ENCODE data around the gene CBX1. TPM values are rescaled to one million over a fixed set of nuclear protein-coding genes. Genes with fewer than 3 reads are reported as not detected.

The CBX1 gene
- total and polyA plus RNA-seq, 10 of the 15 experiments (the other 5 are each of a cell fraction or from before 2014, with no cell fraction given): 11.8 to 99.2 (median 43.5) TPM

DNA sequence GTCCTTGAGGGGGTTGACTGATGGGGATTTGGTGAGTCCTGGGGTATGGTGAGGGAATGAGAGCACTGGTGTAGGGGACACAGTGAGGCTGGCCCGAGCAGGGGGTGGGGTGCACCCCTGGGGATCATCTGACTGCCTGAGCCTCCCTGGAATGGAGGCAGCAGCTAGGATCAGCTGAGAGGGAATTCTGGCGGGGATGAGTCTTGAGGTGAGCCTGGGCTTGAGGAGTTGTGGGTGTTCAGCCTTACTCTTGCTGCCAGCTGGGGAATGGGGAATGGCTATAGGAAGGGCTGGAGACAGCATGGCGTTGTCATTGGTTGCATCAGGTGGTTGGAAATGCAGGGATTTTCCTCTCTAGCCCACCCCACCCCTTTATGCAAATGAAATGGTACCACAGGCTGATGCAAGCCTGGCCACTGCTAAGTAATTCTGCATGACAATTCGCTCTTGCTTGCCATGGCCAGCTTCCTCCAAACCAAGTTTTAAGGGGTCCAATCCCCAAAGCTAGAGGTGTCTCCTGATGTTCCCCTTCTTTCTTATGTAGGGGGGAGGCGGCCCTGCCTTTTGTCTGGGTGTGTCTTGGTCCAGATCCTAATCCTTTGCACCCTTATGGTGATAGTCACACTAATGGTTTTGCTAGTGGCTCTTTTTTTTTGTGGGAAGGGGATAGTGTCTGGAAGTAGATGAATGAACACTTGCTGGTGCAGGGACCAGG lies 45.6 kb downstream of the CBX1 start (continued):
- TF ChIP-seq YBX1 (IDR thresholded peaks at IDR 0.05) (no peak), SP1 (IDR thresholded peaks at IDR 0.05; ENCODE audit: low read depth, low read length) (peak; percentile 9)
- TF ChIP-seq, protein P1, sequence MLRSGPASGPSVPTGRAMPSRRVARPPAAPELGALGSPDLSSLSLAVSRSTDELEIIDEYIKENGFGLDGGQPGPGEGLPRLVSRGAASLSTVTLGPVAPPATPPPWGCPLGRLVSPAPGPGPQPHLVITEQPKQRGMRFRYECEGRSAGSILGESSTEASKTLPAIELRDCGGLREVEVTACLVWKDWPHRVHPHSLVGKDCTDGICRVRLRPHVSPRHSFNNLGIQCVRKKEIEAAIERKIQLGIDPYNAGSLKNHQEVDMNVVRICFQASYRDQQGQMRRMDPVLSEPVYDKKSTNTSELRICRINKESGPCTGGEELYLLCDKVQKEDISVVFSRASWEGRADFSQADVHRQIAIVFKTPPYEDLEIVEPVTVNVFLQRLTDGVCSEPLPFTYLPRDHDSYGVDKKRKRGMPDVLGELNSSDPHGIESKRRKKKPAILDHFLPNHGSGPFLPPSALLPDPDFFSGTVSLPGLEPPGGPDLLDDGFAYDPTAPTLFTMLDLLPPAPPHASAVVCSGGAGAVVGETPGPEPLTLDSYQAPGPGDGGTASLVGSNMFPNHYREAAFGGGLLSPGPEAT (IDR thresholded peaks at IDR 0.05; ENCODE audit: low read depth): peak; percentile 73

DNA sequence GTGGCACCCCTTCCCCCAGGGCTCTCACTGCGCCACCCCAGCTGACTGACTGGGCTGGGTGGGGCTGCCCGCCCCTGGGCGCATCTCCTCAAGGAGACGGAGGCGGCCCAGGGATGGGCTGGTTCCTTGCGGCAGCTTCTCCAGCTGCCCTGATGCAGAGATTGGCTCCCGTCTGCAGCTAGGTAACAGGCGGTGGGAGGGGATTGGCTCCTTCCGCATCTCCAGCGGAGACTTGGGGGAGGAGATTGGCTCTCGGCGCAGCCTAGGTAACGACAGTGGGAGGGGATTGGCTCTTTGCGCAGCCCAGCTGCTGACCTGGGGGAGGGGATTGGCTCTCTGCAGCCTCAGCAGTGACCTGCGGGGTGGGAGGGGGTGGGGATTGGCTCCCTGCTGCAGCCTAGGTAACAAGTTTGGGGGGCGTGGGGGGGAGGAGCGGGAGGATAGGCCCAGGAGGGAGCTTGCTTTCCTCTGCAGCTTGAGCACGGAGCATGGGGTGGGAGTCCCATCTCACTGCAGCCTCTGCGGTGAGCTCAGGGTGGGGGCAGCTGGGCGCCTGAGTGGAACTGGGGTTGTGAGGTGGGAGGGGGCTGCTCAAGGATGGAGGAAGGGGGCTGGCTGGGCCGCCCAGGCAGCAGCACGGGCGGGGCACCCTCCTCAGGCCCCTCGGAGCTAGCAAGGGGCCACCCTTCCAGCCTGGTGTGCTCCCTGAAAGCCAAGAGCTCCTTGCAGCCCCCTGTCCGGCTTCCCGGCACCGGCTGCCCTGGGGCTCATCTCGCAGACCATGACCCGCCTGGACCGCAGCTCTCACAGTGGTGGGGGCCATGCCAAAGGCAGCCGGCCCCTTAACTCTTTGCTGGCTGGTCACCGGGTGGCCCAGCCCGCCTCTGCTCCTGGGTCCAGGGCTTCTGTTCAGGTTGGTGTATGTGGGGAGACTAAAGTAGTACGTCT lies 46.8 kb downstream of the CBX1 start:
- ATAC-seq (peak; percentile 7), FAIRE-seq (no peak), DNase-seq (ENCODE audit: low read depth, low spot score) (no peak)
- ChIA-PET RAD21 (ENCODE audit: unreplicated experiment) (interaction anchor here (0.5 to 5.7 kb wide), 7 partner anchors 7 to 330 kb away, joined by 3 to 32 read pairs (median 3); partner anchors contain the start of gene CDK5RAP3), POLR2A (interaction anchor here (0.6 to 3.3 kb wide), 6 partner anchors 8 to 1362 kb away, joined by 3 to 18 read pairs (median 10); partner anchors contain the start of gene SNX11), SMC1A (ENCODE audit: uncharacterized antibody, unreplicated experiment) (interaction anchor here (1.1 to 2.0 kb wide), 7 partner anchors 7 to 51 kb away, joined by 3 to 7 read pairs (median 6); no protein-coding TSS in a partner anchor), CTCF (interaction anchor here (1.1 to 7.2 kb wide), 8 partner anchors 11 to 84 kb away, joined by 3 to 43 read pairs (median 11); partner anchors contain the start of gene CDK5RAP3)
- Histone ChIP-seq H3K4me1 (ENCODE audit: control insufficient read depth, insufficient read depth, low read length) (peaks cover 29% of the 10 kb centered on the region), H4K20me1 (ENCODE audit: control insufficient read depth, insufficient read depth) (peaks cover 5% of the 10 kb centered on the region; the same call in 1 of the 2 replicates), H3K27me3 (replicated peaks in 1 of 2; ENCODE audit: control insufficient read depth in 2 of 2, insufficient read depth in 2 of 2, low read length in 1 of 2) (no peaks in the 10 kb centered on the region), H3K4me3 (peak overlapping the region; percentile 64; the same call in 1 of the 2 replicates), H3K27ac (ENCODE audit: control insufficient read depth, insufficient read depth) (peak overlapping the region; percentile 68), H3K4me2 (ENCODE audit: control insufficient read depth, insufficient read depth) (peak overlapping the region; percentile 91), H3K9ac (ENCODE audit: control insufficient read depth, insufficient read depth, low read length) (peak overlapping the region; percentile 0; the same call in 1 of the 2 replicates), H2AFZ (ENCODE audit: control insufficient read depth, low read depth, low read length) (no peak overlapping the region), H3K79me2 (ENCODE audit: control insufficient read depth, insufficient read depth, low read length) (peaks cover 84% of the 10 kb centered on the region), H3K36me3 (ENCODE audit: control insufficient read depth in 2 of 2, insufficient read depth in 2 of 2, low read length in 1 of 2) (peaks cover 42 to 52% of the 10 kb centered on the region in 2 experiments), H3K9me3 (replicated peaks; ENCODE audit: control insufficient read depth, insufficient read depth, low read length) (no peaks in the 10 kb centered on the region)
- no TSS peak for BruUV-seq (replicated peaks)
- in situ Hi-C loops (cut with MboI) (no loop called here), intact Hi-C loops (cut with micrococcal nuclease; ENCODE audit: unreplicated experiment) (no loop called here)
- WGBS (ENCODE audit: insufficient coverage, insufficient replicate concordance, low lambda C conversion rate, missing lambda C conversion rate): 92% methylated on average over 33 of the region's 34 CpGs
- TF ChIP-seq ESRRA (IDR thresholded peaks at IDR 0.05; ENCODE audit: low read length) (no peak), PML (IDR thresholded peaks at IDR 0.05; ENCODE audit: low read length) (no peak), BACH1 (IDR thresholded peaks at IDR 0.05; ENCODE audit: borderline replicate concordance) (no peak), SUZ12 (IDR thresholded peaks at IDR 0.05; ENCODE audit: unreplicated experiment) (no peak), CBX3 (IDR thresholded peaks at IDR 0.05; ENCODE audit: borderline replicate concordance, low read depth) (no peak), ETV6 (conservative IDR thresholded peaks at IDR 0.05 in 1 of 2, IDR thresholded peaks at IDR 0.05 in 1 of 2; ENCODE audit: borderline replicate concordance in 1 of 2, low read depth in 1 of 2) (no peak)
- TF ChIP-seq, protein P2, sequence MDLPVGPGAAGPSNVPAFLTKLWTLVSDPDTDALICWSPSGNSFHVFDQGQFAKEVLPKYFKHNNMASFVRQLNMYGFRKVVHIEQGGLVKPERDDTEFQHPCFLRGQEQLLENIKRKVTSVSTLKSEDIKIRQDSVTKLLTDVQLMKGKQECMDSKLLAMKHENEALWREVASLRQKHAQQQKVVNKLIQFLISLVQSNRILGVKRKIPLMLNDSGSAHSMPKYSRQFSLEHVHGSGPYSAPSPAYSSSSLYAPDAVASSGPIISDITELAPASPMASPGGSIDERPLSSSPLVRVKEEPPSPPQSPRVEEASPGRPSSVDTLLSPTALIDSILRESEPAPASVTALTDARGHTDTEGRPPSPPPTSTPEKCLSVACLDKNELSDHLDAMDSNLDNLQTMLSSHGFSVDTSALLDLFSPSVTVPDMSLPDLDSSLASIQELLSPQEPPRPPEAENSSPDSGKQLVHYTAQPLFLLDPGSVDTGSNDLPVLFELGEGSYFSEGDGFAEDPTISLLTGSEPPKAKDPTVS (IDR thresholded peaks at IDR 0.05; ENCODE audit: low read depth, low read length): no peak
- TF ChIP-seq, protein P3, sequence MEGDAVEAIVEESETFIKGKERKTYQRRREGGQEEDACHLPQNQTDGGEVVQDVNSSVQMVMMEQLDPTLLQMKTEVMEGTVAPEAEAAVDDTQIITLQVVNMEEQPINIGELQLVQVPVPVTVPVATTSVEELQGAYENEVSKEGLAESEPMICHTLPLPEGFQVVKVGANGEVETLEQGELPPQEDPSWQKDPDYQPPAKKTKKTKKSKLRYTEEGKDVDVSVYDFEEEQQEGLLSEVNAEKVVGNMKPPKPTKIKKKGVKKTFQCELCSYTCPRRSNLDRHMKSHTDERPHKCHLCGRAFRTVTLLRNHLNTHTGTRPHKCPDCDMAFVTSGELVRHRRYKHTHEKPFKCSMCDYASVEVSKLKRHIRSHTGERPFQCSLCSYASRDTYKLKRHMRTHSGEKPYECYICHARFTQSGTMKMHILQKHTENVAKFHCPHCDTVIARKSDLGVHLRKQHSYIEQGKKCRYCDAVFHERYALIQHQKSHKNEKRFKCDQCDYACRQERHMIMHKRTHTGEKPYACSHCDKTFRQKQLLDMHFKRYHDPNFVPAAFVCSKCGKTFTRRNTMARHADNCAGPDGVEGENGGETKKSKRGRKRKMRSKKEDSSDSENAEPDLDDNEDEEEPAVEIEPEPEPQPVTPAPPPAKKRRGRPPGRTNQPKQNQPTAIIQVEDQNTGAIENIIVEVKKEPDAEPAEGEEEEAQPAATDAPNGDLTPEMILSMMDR (IDR thresholded peaks at IDR 0.05 in 2 of 3, conservative IDR thresholded peaks at IDR 0.05 in 1 of 3; ENCODE audit: control insufficient read depth in 2 of 3, extremely low read depth in 1 of 3, insufficient read depth in 1 of 3, low read depth in 3 of 3, low read length in 3 of 3): no peak
- TF ChIP-seq, protein P4, sequence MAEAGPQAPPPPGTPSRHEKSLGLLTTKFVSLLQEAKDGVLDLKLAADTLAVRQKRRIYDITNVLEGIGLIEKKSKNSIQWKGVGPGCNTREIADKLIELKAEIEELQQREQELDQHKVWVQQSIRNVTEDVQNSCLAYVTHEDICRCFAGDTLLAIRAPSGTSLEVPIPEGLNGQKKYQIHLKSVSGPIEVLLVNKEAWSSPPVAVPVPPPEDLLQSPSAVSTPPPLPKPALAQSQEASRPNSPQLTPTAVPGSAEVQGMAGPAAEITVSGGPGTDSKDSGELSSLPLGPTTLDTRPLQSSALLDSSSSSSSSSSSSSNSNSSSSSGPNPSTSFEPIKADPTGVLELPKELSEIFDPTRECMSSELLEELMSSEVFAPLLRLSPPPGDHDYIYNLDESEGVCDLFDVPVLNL (IDR thresholded peaks at IDR 0.05; ENCODE audit: low read depth, low read length): no peak
